GM23338 (cell line): Measurements from ENCODE around the gene SUGCT. TPM values are rescaled to one million over a fixed set of nuclear protein-coding genes. Genes with fewer than 3 reads are reported as not detected.

Experiments
- ATAC-seq: fragments of 200-7000 bp; cut with Tn5 transposase; 3 replicates; pipeline ENCODE4 v1.9.1; 2020
- DNase-seq: peaks from one replicate; pipeline ENCODE4 v3.0.0-alpha.2; 2015; ENCODE audit warnings: low spot score
- H2AFZ ChIP-seq: fragments of 200-600 bp; sonication (generic); 2 replicates; pipeline ENCODE4 v1.8.0; 2016; ENCODE audit warnings: antibody characterized with exemption, mild to moderate bottlenecking, moderate library complexity
- H3F3A ChIP-seq: fragments of 200-600 bp; sonication (generic); replicated peaks from 2 replicates; pipeline ENCODE4 v1.8.0; 2017; ENCODE audit warnings: antibody characterized with exemption, mixed run types, low read depth
- H3K27ac ChIP-seq: fragments of 200-600 bp; sonication (generic); 2 replicates; pipeline ENCODE4 v1.6.1; 2016; ENCODE audit warnings: low read depth
- H3K27me3 ChIP-seq: fragments of 200-600 bp; sonication (generic); 2 replicates; pipeline ENCODE4 v1.8.0; 2016; ENCODE audit warnings: mild to moderate bottlenecking, mixed run types, moderate library complexity; ENCODE audit not compliant: insufficient read depth
- H3K36me3 ChIP-seq: fragments of 200-600 bp; sonication (generic); 2 replicates; pipeline ENCODE4 v1.8.0; 2016; ENCODE audit warnings: mild to moderate bottlenecking; ENCODE audit not compliant: insufficient read depth
- H3K4me1 ChIP-seq: fragments of 200-600 bp; sonication (generic); 2 replicates; pipeline ENCODE4 v1.8.0; 2016; ENCODE audit warnings: mild to moderate bottlenecking, moderate library complexity; ENCODE audit not compliant: insufficient read depth
- H3K4me2 ChIP-seq: fragments of 200-600 bp; sonication (generic); 2 replicates; pipeline ENCODE4 v1.7.1; 2017; ENCODE audit warnings: mixed run types
- H3K4me3 ChIP-seq: fragments of 200-600 bp; sonication (generic); 2 replicates; pipeline ENCODE4 v1.6.1; 2016; ENCODE audit warnings: mixed run types
- H3K79me2 ChIP-seq: fragments of 200-600 bp; sonication (generic); replicated peaks from 2 replicates; pipeline ENCODE4 v1.8.0; 2017; ENCODE audit warnings: mild to moderate bottlenecking; ENCODE audit not compliant: insufficient read depth
- H3K9me2 ChIP-seq: fragments of 200-600 bp; sonication (generic); 2 replicates; pipeline ENCODE4 v1.8.0; 2017; ENCODE audit not compliant: insufficient read depth
- H4K20me1 ChIP-seq: fragments of 200-600 bp; sonication (generic); replicated peaks from 2 replicates; pipeline ENCODE4 v1.8.0; 2017; ENCODE audit warnings: mild to moderate bottlenecking; ENCODE audit not compliant: insufficient read depth
- H3K27ac Mint-ChIP-seq: 2 replicates; pipeline ENCODE4 v1.8.0; 2020; ENCODE audit warnings: inconsistent platforms, mild to moderate bottlenecking, moderate library complexity, mixed read lengths
- H3K27me3 Mint-ChIP-seq: 3 replicates; pipeline ENCODE4 v1.8.0; 2022; ENCODE audit warnings: low read depth, mild to moderate bottlenecking, moderate library complexity, mixed read lengths, inconsistent platforms; ENCODE audit not compliant: insufficient read depth, poor library complexity
- H3K36me3 Mint-ChIP-seq: 3 replicates; pipeline ENCODE4 v1.8.0; 2021; ENCODE audit warnings: low read depth, mild to moderate bottlenecking, inconsistent platforms, moderate library complexity, mixed read lengths
- H3K4me1 Mint-ChIP-seq: 3 replicates; pipeline ENCODE4 v1.8.0; 2020; ENCODE audit warnings: mild to moderate bottlenecking, inconsistent platforms, mixed read lengths
- H3K4me3 Mint-ChIP-seq: 3 replicates; pipeline ENCODE4 v1.8.0; 2021; ENCODE audit warnings: moderate library complexity, mild to moderate bottlenecking, inconsistent platforms, mixed read lengths
- H3K9me3 Mint-ChIP-seq: 3 replicates; pipeline ENCODE4 v1.8.0; 2020; ENCODE audit warnings: moderate library complexity, mild to moderate bottlenecking, inconsistent platforms, mixed read lengths
- CREB1 ChIP-seq: fragments of 250-450 bp; sonication (Bioruptor Pico); IDR thresholded peaks from 2 replicates; pipeline ENCODE4 v1.5.0; 2020; ENCODE audit warnings: low read depth, mild to moderate bottlenecking, moderate library complexity
- CTCF ChIP-seq, 2 experiments: fragments of 200-600 bp in 1 of 2; sonication (generic) in 1 of 2; conservative IDR thresholded peaks; 2 replicates each; pipeline versions ENCODE4 v1.5.1 to v1.6.1; 2016 to 2017; ENCODE audit warnings: antibody characterized with exemption in 2 of 2, low read depth in 2 of 2, mild to moderate bottlenecking in 2 of 2, moderate library complexity in 1 of 2
- ETS1 ChIP-seq: IDR thresholded peaks from 2 replicates; pipeline ENCODE4 v1.6.1; 2016; ENCODE audit warnings: antibody characterized with exemption
- EZH2 ChIP-seq: fragments of 200-600 bp; sonication (generic); IDR thresholded peaks from one replicate; pipeline ENCODE4 v1.8.0; 2017; ENCODE audit warnings: antibody characterized with exemption, mild to moderate bottlenecking, low read depth; ENCODE audit not compliant: unreplicated experiment
- EZH2phosphoT487 ChIP-seq: fragments of 200-600 bp; sonication (generic); IDR thresholded peaks from one replicate; pipeline ENCODE4 v1.8.1; 2018; ENCODE audit warnings: antibody characterized with exemption; ENCODE audit not compliant: unreplicated experiment
- JUNB ChIP-seq: IDR thresholded peaks from one replicate; pipeline ENCODE4 v1.6.1; 2016; ENCODE audit warnings: antibody characterized with exemption; ENCODE audit not compliant: unreplicated experiment
- NANOG ChIP-seq: IDR thresholded peaks from 2 replicates; pipeline ENCODE4 v1.6.1; 2016; ENCODE audit warnings: antibody characterized with exemption, borderline replicate concordance
- POLR2AphosphoS5 ChIP-seq: IDR thresholded peaks from 2 replicates; pipeline ENCODE4 v1.6.1; 2016; ENCODE audit warnings: antibody characterized with exemption, low read depth
- REST ChIP-seq: IDR thresholded peaks from one replicate; pipeline ENCODE4 v1.6.1; 2018; ENCODE audit warnings: antibody characterized with exemption; ENCODE audit not compliant: unreplicated experiment
- STAT1 ChIP-seq: IDR thresholded peaks from one replicate; pipeline ENCODE4 v1.6.1; 2016; ENCODE audit warnings: antibody characterized with exemption; ENCODE audit not compliant: unreplicated experiment
- ZNF114 ChIP-seq: fragments of 250-450 bp; sonication (Bioruptor Pico); IDR thresholded peaks from 2 replicates; pipeline ENCODE4 v1.5.0; 2020; ENCODE audit warnings: mild to moderate bottlenecking, moderate library complexity
- ZNF331 ChIP-seq: fragments of 250-450 bp; sonication (Bioruptor Pico); IDR thresholded peaks from 2 replicates; pipeline ENCODE4 v1.5.0; 2020; ENCODE audit warnings: low read depth, mild to moderate bottlenecking, moderate library complexity
- ZNF462 ChIP-seq: fragments of 250-450 bp; sonication (Bioruptor Pico); IDR thresholded peaks from 2 replicates; pipeline ENCODE4 v1.5.0; 2020; ENCODE audit warnings: mild to moderate bottlenecking, moderate library complexity
- polyA plus RNA-seq: library from polyadenylated mRNA; unstranded; fragments of >200 nt; fragmentation: Nextera tagmentation; extraction: Ambion mirVana; gene quantifications from 2 replicates; pipeline ENCODE4 v1.2.1, GENCODE V29; 2016
- total RNA-seq: library from RNA; depleted of rRNA; stranded (reverse); fragments of >200 nt; shearing (Covaris generic); gene quantifications from 2 replicates; pipeline ENCODE4 v1.2.3, GENCODE V29; 2014

Gene SUGCT
- total and polyA plus RNA-seq, 2 experiments from 2014 or later = 4.2 to 5.6 TPM

GRCh38 chr7:40279991-40280390, 145.2 kb downstream of the SUGCT start:
- H3K27me3 ChIP-seq = no peaks in the 10 kb centered on the region
- H4K20me1 ChIP-seq = no peaks in the 10 kb centered on the region
- no peak overlapping the region for H3K4me2 ChIP-seq
- H3K4me3 ChIP-seq = no peak overlapping the region
- peaks cover 1% of the 10 kb centered on the region for H3K27me3 Mint-ChIP-seq
- H3F3A ChIP-seq = no peaks in the 10 kb centered on the region
- H3K36me3 ChIP-seq = no peaks in the 10 kb centered on the region
- H3K36me3 Mint-ChIP-seq = no peaks in the 10 kb centered on the region
- no peaks in the 10 kb centered on the region for H3K9me2 ChIP-seq
- no peak overlapping the region for H3K27ac Mint-ChIP-seq
- H3K4me1 ChIP-seq = no peaks in the 10 kb centered on the region
- no peaks in the 10 kb centered on the region for H3K79me2 ChIP-seq
- no peak overlapping the region for H2AFZ ChIP-seq
- ATAC-seq = no peak
- H3K4me1 Mint-ChIP-seq = no peaks in the 10 kb centered on the region
- H3K4me3 Mint-ChIP-seq = no peak overlapping the region
- TF ChIP-seq ZNF331 (CRISPR knock-in tag) (no peak), CTCF (conservative IDR thresholded peaks at IDR 0.05; ENCODE audit: low read depth in 2 of 2) (no peak), STAT1 (no peak), REST (no peak), JUNB (no peak), ZNF462 (CRISPR knock-in tag) (no peak), CREB1 (no peak), EZH2phosphoT487 (no peak), NANOG (no peak), ETS1 (no peak), EZH2 (no peak), ZNF114 (CRISPR knock-in tag) (no peak), POLR2AphosphoS5 (no peak)
- H3K27ac ChIP-seq = no peak overlapping the region
- no peak for DNase-seq
- no peaks in the 10 kb centered on the region for H3K9me3 Mint-ChIP-seq
